Hematopoietic multipotent progenitor cell treated with erythropoietin and hydrocortisone succinate and interleukin-3 and kit ligand, for 6 days (in vitro differentiated cells): ENCODE results near the gene ST6GALNAC4.

Experiments used
- DNase-seq: peaks from one replicate; pipeline ENCODE4 v3.0.0-alpha.2; 2015

Gene ST6GALNAC4

GRCh38 chr9:127910613-127911205 lies 6.1 kb downstream of the ST6GALNAC4 start:
- DNase-seq, result peak; percentile 79

GRCh38 chr9:127909839-127910273 lies 7.0 kb downstream of the ST6GALNAC4 start:
- no peak for DNase-seq

GRCh38 chr9:127908660-127908926 lies 8.2 kb downstream of the ST6GALNAC4 start:
- no peak for DNase-seq

GRCh38 chr9:127907867-127908659 lies 8.8 kb downstream of the ST6GALNAC4 start:
- DNase-seq, result no peak

- no peak for DNase-seq
Observed at GRCh38 chr9:127905788-127906191, 11.1 kb downstream of the ST6GALNAC4 start.

GRCh38 chr9:127905004-127905728 lies 11.7 kb downstream of the ST6GALNAC4 start:
- DNase-seq, result peak; percentile 52

GRCh38 chr9:127904561-127905003 lies 12.3 kb downstream of the ST6GALNAC4 start:
- DNase-seq, result peak; percentile 62

- DNase-seq, result peak; percentile 97
Observed at GRCh38 chr9:127903557-127904475, 13.0 kb downstream of the ST6GALNAC4 start.

- peak; percentile 85 for DNase-seq
Observed at GRCh38 chr9:127899128-127899943, 17.5 kb downstream of the ST6GALNAC4 start, which contains the start of gene ST6GALNAC6. Gene ST6GALNAC6, minus strand, starts transcription at chr9:127899603. Its CDS starts 1,622 bp downstream, at chr9:127897981.

GRCh38 chr9:127898433-127899127 lies 18.3 kb downstream of the ST6GALNAC4 start:
- DNase-seq, result no peak

- peak; percentile 91 for DNase-seq
Observed at GRCh38 chr9:127897193-127897692, 19.6 kb downstream of the ST6GALNAC4 start.

- DNase-seq, result no peak
Observed at GRCh38 chr9:127896395-127897192, 20.2 kb downstream of the ST6GALNAC4 start.

- DNase-seq, result no peak
Observed at GRCh38 chr9:127895811-127896210, 21.0 kb downstream of the ST6GALNAC4 start.

GRCh38 chr9:127893392-127893791 lies 23.4 kb downstream of the ST6GALNAC4 start:
- no peak for DNase-seq

GRCh38 chr9:127892831-127893230 lies 24.0 kb downstream of the ST6GALNAC4 start:
- DNase-seq, result no peak

- DNase-seq, result no peak
Observed at GRCh38 chr9:127890053-127890452, 26.8 kb downstream of the ST6GALNAC4 start.

GRCh38 chr9:127887792-127888191 lies 29.0 kb downstream of the ST6GALNAC4 start:
- DNase-seq, result peak; percentile 87

- DNase-seq, result no peak
Observed at GRCh38 chr9:127886401-127886972, 30.4 kb downstream of the ST6GALNAC4 start.

- no peak for DNase-seq
Observed at GRCh38 chr9:127885508-127886281, 31.1 kb downstream of the ST6GALNAC4 start.
